A673 (cell line): ENCODE measurements around the gene ANKRD2. TPM values are rescaled to one million over a fixed set of nuclear protein-coding genes. Genes with fewer than 3 reads are reported as not detected.

ENCODE experiments used
- BruUV-seq: library from RNA; stranded (reverse); fragments of 400-500 nt; replicated peaks from 2 replicates; lab custom pipeline; 2021; lab: Mats Ljungman, UMichigan
- CTCF ChIA-PET: fragments of 300-600 bp; sonication (Branson Sonifier 250); formaldehyde crosslinking; loops from one replicate; lab custom pipeline; 2022; ENCODE audit warnings: antibody characterized with exemption; lab: Charles Lee
- POLR2A ChIA-PET: fragments of 300-600 bp; sonication (Branson Sonifier 250); formaldehyde crosslinking; loops from one replicate; lab custom pipeline; 2022; ENCODE audit warnings: antibody characterized with exemption; ENCODE audit not compliant: low non-redundant PET; lab: Charles Lee
- DNase-seq: peaks from one replicate; pipeline ENCODE4 v3.0.0-alpha.2; 2015; ENCODE audit warnings: low spot score
- H3K27ac ChIP-seq: fragments of 200-600 bp; sonication (generic); 2 replicates; pipeline ENCODE4 v1.5.1; 2016; ENCODE audit warnings: mixed run types, low read depth, mild to moderate bottlenecking, mixed read lengths, antibody characterized with exemption, low read length; ENCODE audit not compliant: poor library complexity, severe bottlenecking
- H3K27me3 ChIP-seq: fragments of 200-600 bp; sonication (generic); replicated peaks from 2 replicates; pipeline ENCODE4 v1.6.1; 2017; ENCODE audit warnings: mixed run types, low read depth, mild to moderate bottlenecking, mixed read lengths, antibody characterized with exemption, low read length; ENCODE audit not compliant: insufficient read depth, poor library complexity
- H3K36me3 ChIP-seq: fragments of 200-600 bp; sonication (generic); 2 replicates; pipeline ENCODE4 v1.6.1; 2016; ENCODE audit warnings: mixed run types, mild to moderate bottlenecking, mixed read lengths, antibody characterized with exemption, low read length; ENCODE audit not compliant: insufficient read depth, poor library complexity, severe bottlenecking
- H3K4me1 ChIP-seq: fragments of 200-600 bp; sonication (generic); 2 replicates; pipeline ENCODE4 v1.6.1; 2017; ENCODE audit warnings: mixed run types, mild to moderate bottlenecking, mixed read lengths, antibody characterized with exemption, low read length; ENCODE audit not compliant: insufficient read depth, poor library complexity, severe bottlenecking
- H3K4me3 ChIP-seq: fragments of 200-600 bp; sonication (generic); 2 replicates; pipeline ENCODE4 v1.5.1; 2016; ENCODE audit warnings: low read depth, mixed run types, mild to moderate bottlenecking, mixed read lengths, low read length; ENCODE audit not compliant: poor library complexity, severe bottlenecking
- H3K9me3 ChIP-seq: fragments of 200-600 bp; sonication (generic); 2 replicates; pipeline ENCODE4 v1.6.1; 2016; ENCODE audit warnings: mixed run types, low read depth, mild to moderate bottlenecking, mixed read lengths, antibody characterized with exemption, low read length; ENCODE audit not compliant: poor library complexity, severe bottlenecking
- CTCF ChIP-seq: fragments of 300-800, 200-600 bp; sonication (generic); conservative IDR thresholded peaks from 2 replicates; pipeline ENCODE4 v1.5.1; 2017; ENCODE audit warnings: low read depth, mild to moderate bottlenecking, antibody characterized with exemption, low read length, moderate library complexity, mixed read lengths
- EZH2 ChIP-seq: fragments of 200-600 bp; sonication (generic); IDR thresholded peaks from 2 replicates; pipeline ENCODE4 v1.6.1; 2017; ENCODE audit warnings: borderline replicate concordance, low read depth, mild to moderate bottlenecking, mixed read lengths, antibody characterized with exemption, low read length; ENCODE audit not compliant: poor library complexity, severe bottlenecking
- intact Hi-C: fragments of 100-400 bp; cut with micrococcal nuclease; formaldehyde crosslinking; loops from one replicate; pipeline ENCODE4 v1.10.0; 2022; ENCODE audit not compliant: unreplicated experiment
- total RNA-seq: library from RNA; stranded (reverse); gene quantifications from 2 replicates; pipeline ENCODE4 v1.2.3, GENCODE V29; 2021

Gene ANKRD2
- total RNA-seq, 1 experiment from 2014 or later: not detected

GRCh38 chr10:97571622-97572021 lies 957 bp upstream of the ANKRD2 start:
- ChIA-PET POLR2A (no interaction called here), CTCF (interaction anchor here (1.1 to 1.2 kb wide), 2 partner anchors 19 to 37 kb away, joined by 3 read pairs; no protein-coding TSS in a partner anchor)
- TF ChIP-seq EZH2 (no peak), CTCF (no peak)
- Histone ChIP-seq H3K9me3 (no peaks in the 10 kb centered on the region), H3K27ac (no peak overlapping the region), H3K4me3 (no peak overlapping the region), H3K36me3 (no peaks in the 10 kb centered on the region), H3K27me3 (no peaks in the 10 kb centered on the region), H3K4me1 (no peaks in the 10 kb centered on the region)
- BruUV-seq: no TSS peak
- intact Hi-C loops: loop anchor here (5.0 kb wide), 1 partner anchor 161 kb away; no protein-coding TSS in a partner anchor
- no peak for DNase-seq

GRCh38 chr10:97573021-97573420 lies 442 bp downstream of the ANKRD2 start:
- H3K4me3 ChIP-seq: no peak overlapping the region
- no peak for DNase-seq
- H3K9me3 ChIP-seq: no peaks in the 10 kb centered on the region
- ChIA-PET POLR2A (no interaction called here), CTCF (no interaction called here)
- no peak for TF ChIP-seq EZH2
- no peak for TF ChIP-seq CTCF
- H3K27me3 ChIP-seq: no peaks in the 10 kb centered on the region
- intact Hi-C loops: loop anchor here (5.0 kb wide), 1 partner anchor 159 kb away; no protein-coding TSS in a partner anchor
- H3K36me3 ChIP-seq: no peaks in the 10 kb centered on the region
- no peaks in the 10 kb centered on the region for H3K4me1 ChIP-seq
- no TSS peak for BruUV-seq
- no peak overlapping the region for H3K27ac ChIP-seq

- no peak for TF ChIP-seq CTCF
- TF ChIP-seq EZH2: no peak
- intact Hi-C loops: loop anchor here (5.0 kb wide), 1 partner anchor 159 kb away; no protein-coding TSS in a partner anchor
- ChIA-PET CTCF (no interaction called here), POLR2A (no interaction called here)
- BruUV-seq: no TSS peak
- Histone ChIP-seq H3K36me3 (no peaks in the 10 kb centered on the region), H3K4me3 (no peak overlapping the region), H3K27me3 (no peaks in the 10 kb centered on the region), H3K9me3 (no peaks in the 10 kb centered on the region), H3K4me1 (no peaks in the 10 kb centered on the region), H3K27ac (no peak overlapping the region)
- no peak for DNase-seq
Measured at GRCh38 chr10:97573672-97574071, 1.1 kb downstream of the ANKRD2 start.
